WTC11 (cell line): ENCODE measurements around the gene GRIN1. TPM values are rescaled to one million over a fixed set of nuclear protein-coding genes. Genes with fewer than 3 reads are reported as not detected.

Source experiments
- ATAC-seq: fragments of 200-7000 bp; cut with Tn5 transposase; 2 replicates; pipeline ENCODE4 v1.10.0; 2021; ENCODE audit warnings: mild to moderate bottlenecking, moderate library complexity
- CTCF ChIA-PET: fragments of 300-600 bp; sonication (Branson Sonifier 250); formaldehyde crosslinking; loops from one replicate; lab custom pipeline; 2021; ENCODE audit warnings: antibody characterized with exemption; lab: Charles Lee
- POLR2A ChIA-PET: fragments of 350-600 bp; sonication (Branson Sonifier 250); formaldehyde crosslinking; loops from one replicate; lab custom pipeline; 2021; ENCODE audit warnings: antibody characterized with exemption; lab: Charles Lee
- DNase-seq: peaks from one replicate; pipeline ENCODE4 v3.0.0; 2021; ENCODE audit warnings: low spot score
- H3K27ac Mint-ChIP-seq: 2 replicates; pipeline ENCODE4 v1.8.0; 2021; ENCODE audit warnings: mixed read lengths
- H3K27me3 Mint-ChIP-seq: 2 replicates; pipeline ENCODE4 v1.8.0; 2021; ENCODE audit warnings: low read depth, mild to moderate bottlenecking, moderate library complexity, mixed read lengths
- H3K36me3 Mint-ChIP-seq: 2 replicates; pipeline ENCODE4 v1.8.0; 2021; ENCODE audit warnings: mixed read lengths
- H3K4me1 Mint-ChIP-seq: 2 replicates; pipeline ENCODE4 v1.8.0; 2022; ENCODE audit warnings: mixed read lengths
- H3K4me3 Mint-ChIP-seq: 2 replicates; pipeline ENCODE4 v1.8.0; 2021; ENCODE audit warnings: mild to moderate bottlenecking, moderate library complexity, mixed read lengths
- H3K9me3 Mint-ChIP-seq: 2 replicates; pipeline ENCODE4 v1.8.0; 2021; ENCODE audit warnings: mixed read lengths
- ATF3 ChIP-seq: sonication (generic); formaldehyde crosslinking; conservative IDR thresholded peaks from 2 replicates; pipeline ENCODE4 v1.8.1; 2022; ENCODE audit warnings: mild to moderate bottlenecking, missing genetic modification reagents
- E2F1 ChIP-seq: sonication (generic); formaldehyde crosslinking; IDR thresholded peaks from 2 replicates; pipeline ENCODE4 v1.8.0; 2022; ENCODE audit warnings: mild to moderate bottlenecking, missing genetic modification reagents
- ELF4 ChIP-seq: sonication (generic); formaldehyde crosslinking; IDR thresholded peaks from 2 replicates; pipeline ENCODE4 v1.8.1; 2022; ENCODE audit warnings: low read depth, mild to moderate bottlenecking, moderate library complexity, missing genetic modification reagents
- GABPB1 ChIP-seq: sonication (generic); formaldehyde crosslinking; IDR thresholded peaks from 2 replicates; pipeline ENCODE4 v1.8.1; 2023; ENCODE audit warnings: mild to moderate bottlenecking, missing genetic modification reagents
- JUN ChIP-seq: sonication (generic); formaldehyde crosslinking; IDR thresholded peaks from 2 replicates; pipeline ENCODE4 v1.8.0; 2023; ENCODE audit warnings: mild to moderate bottlenecking, missing genetic modification reagents
- NFYB ChIP-seq: sonication (generic); formaldehyde crosslinking; conservative IDR thresholded peaks from 2 replicates; pipeline ENCODE4 v1.8.0; 2022; ENCODE audit warnings: low read depth, missing genetic modification reagents
- NR1H2 ChIP-seq: sonication (generic); formaldehyde crosslinking; IDR thresholded peaks from 2 replicates; pipeline ENCODE4 v1.9.0; 2021; ENCODE audit warnings: mild to moderate bottlenecking, moderate library complexity, missing genetic modification reagents
- PRRX2 ChIP-seq: fragments of 250-450 bp; sonication (Bioruptor Pico); IDR thresholded peaks from 2 replicates; pipeline ENCODE4 v1.8.0; 2021; ENCODE audit warnings: mild to moderate bottlenecking
- RORB ChIP-seq: fragments of 250-450 bp; sonication (Bioruptor Pico); IDR thresholded peaks from 2 replicates; pipeline ENCODE4 v1.9.0; 2021; ENCODE audit warnings: mild to moderate bottlenecking
- SMAD4 ChIP-seq: sonication (generic); formaldehyde crosslinking; IDR thresholded peaks from 2 replicates; pipeline ENCODE4 v1.8.0; 2022; ENCODE audit warnings: mild to moderate bottlenecking, missing genetic modification reagents
- TCF7 ChIP-seq: sonication (generic); formaldehyde crosslinking; IDR thresholded peaks from 2 replicates; pipeline ENCODE4 v1.8.0; 2022; ENCODE audit warnings: mild to moderate bottlenecking, low read depth, missing genetic modification reagents, moderate library complexity
- TEAD1 ChIP-seq: sonication (generic); formaldehyde crosslinking; IDR thresholded peaks from 2 replicates; pipeline ENCODE4 v1.8.0; 2022; ENCODE audit warnings: mild to moderate bottlenecking, missing genetic modification reagents
- ZNF121 ChIP-seq: sonication (generic); formaldehyde crosslinking; IDR thresholded peaks from 2 replicates; pipeline ENCODE4 v1.8.0; 2023; ENCODE audit warnings: missing genetic modification reagents
- ZNF138 ChIP-seq: sonication (generic); formaldehyde crosslinking; conservative IDR thresholded peaks from 2 replicates; pipeline ENCODE4 v1.8.1; 2022; ENCODE audit warnings: mild to moderate bottlenecking, moderate library complexity, missing genetic modification reagents
- ZNF425 ChIP-seq: fragments of 250-450 bp; sonication (Bioruptor Pico); conservative IDR thresholded peaks from 2 replicates; pipeline ENCODE4 v1.9.0; 2021; ENCODE audit warnings: mild to moderate bottlenecking
- ZNF512 ChIP-seq: sonication (generic); formaldehyde crosslinking; IDR thresholded peaks from 2 replicates; pipeline ENCODE4 v1.8.1; 2022; ENCODE audit warnings: missing genetic modification reagents, borderline replicate concordance
- ZSCAN18 ChIP-seq: fragments of 250-450 bp; sonication (Bioruptor Pico); IDR thresholded peaks from 2 replicates; pipeline ENCODE4 v2.1.2; 2022; ENCODE audit warnings: mild to moderate bottlenecking, moderate library complexity
- total RNA-seq: library from RNA; stranded (reverse); gene quantifications from 3 replicates; pipeline ENCODE4 v1.2.3, GENCODE V29; 2021

Gene GRIN1
- total RNA-seq, 1 experiment from 2014 or later: 4.1 TPM

GRCh38 chr9:137097761-137098462 lies 41.0 kb upstream of the GRIN1 start:
- ChIA-PET POLR2A (no interaction called here), CTCF (interaction anchor here (3.4 kb wide), 1 partner anchor 139 kb away, joined by 9 read pairs; no protein-coding TSS in a partner anchor)
- peaks cover 24% of the 10 kb centered on the region for H3K36me3 Mint-ChIP-seq
- no peaks in the 10 kb centered on the region for H3K27me3 Mint-ChIP-seq
- DNase-seq (no peak), ATAC-seq (no peak)
- TF ChIP-seq NFYB (no peak), RORB (CRISPR knock-in tag) (no peak), TCF7 (CRISPR knock-in tag) (no peak), PRRX2 (CRISPR knock-in tag) (no peak), SMAD4 (CRISPR knock-in tag) (no peak)
- H3K27ac Mint-ChIP-seq: no peak overlapping the region
- no peaks in the 10 kb centered on the region for H3K4me1 Mint-ChIP-seq
- no peaks in the 10 kb centered on the region for H3K9me3 Mint-ChIP-seq
- no peak overlapping the region for H3K4me3 Mint-ChIP-seq

GRCh38 chr9:137099231-137099630 lies 39.7 kb upstream of the GRIN1 start:
- H3K9me3 Mint-ChIP-seq: no peaks in the 10 kb centered on the region
- DNase-seq (no peak), ATAC-seq (no peak)
- H3K4me3 Mint-ChIP-seq: no peak overlapping the region
- H3K27ac Mint-ChIP-seq: no peak overlapping the region
- peaks cover 21% of the 10 kb centered on the region for H3K36me3 Mint-ChIP-seq
- POLR2A ChIA-PET: no interaction called here
- CTCF ChIA-PET: interaction anchor here (2.2 kb wide), 1 partner anchor 31 kb away, joined by 6 read pairs; no protein-coding TSS in a partner anchor
- no peaks in the 10 kb centered on the region for H3K27me3 Mint-ChIP-seq
- no peaks in the 10 kb centered on the region for H3K4me1 Mint-ChIP-seq
- TF ChIP-seq ELF4 (CRISPR knock-in tag) (no peak), SMAD4 (CRISPR knock-in tag) (no peak), JUN (CRISPR knock-in tag) (no peak), ZNF425 (CRISPR knock-in tag) (no peak), ZNF512 (CRISPR knock-in tag) (no peak), E2F1 (CRISPR knock-in tag) (no peak), ZNF121 (CRISPR knock-in tag) (no peak), TEAD1 (CRISPR knock-in tag) (no peak), NR1H2 (CRISPR knock-in tag) (no peak), GABPB1 (CRISPR knock-in tag) (no peak), RORB (CRISPR knock-in tag) (no peak), ZNF138 (CRISPR knock-in tag) (no peak), ZSCAN18 (no peak), ATF3 (CRISPR knock-in tag) (no peak)
